NCI-H2196 (cell line): Measurements from ENCODE around the gene EFCAB9.

Experiments used
- DNase-seq: peaks from one replicate; lab custom pipeline; 2025; ENCODE audit not compliant: unreplicated experiment; lab: John Stamatoyannopoulos, UW

The EFCAB9 gene

GRCh38 chr5:172165465-172165864, 28.5 kb upstream of the EFCAB9 start:
- DNase-seq, result no peak

GRCh38 chr5:172166030-172166826, 27.7 kb upstream of the EFCAB9 start:
- DNase-seq, result no peak

GRCh38 chr5:172167895-172168294, 26.1 kb upstream of the EFCAB9 start:
- DNase-seq, result no peak

- DNase-seq, result no peak
Measured at GRCh38 chr5:172168311-172168710, 25.7 kb upstream of the EFCAB9 start.

- no peak for DNase-seq
Measured at GRCh38 chr5:172169216-172169615, 24.8 kb upstream of the EFCAB9 start.

- DNase-seq, result no peak
Measured at GRCh38 chr5:172170251-172170701, 23.7 kb upstream of the EFCAB9 start.

GRCh38 chr5:172171118-172171517, 22.9 kb upstream of the EFCAB9 start:
- no peak for DNase-seq

GRCh38 chr5:172172912-172173563, 20.9 kb upstream of the EFCAB9 start:
- DNase-seq, result no peak

GRCh38 chr5:172173564-172174153, 20.3 kb upstream of the EFCAB9 start:
- DNase-seq, result no peak

- no peak for DNase-seq
Measured at GRCh38 chr5:172175263-172175719, 18.7 kb upstream of the EFCAB9 start.

- no peak for DNase-seq
Measured at GRCh38 chr5:172177176-172177575, 16.8 kb upstream of the EFCAB9 start.

- no peak for DNase-seq
Measured at GRCh38 chr5:172178301-172178987, 15.5 kb upstream of the EFCAB9 start.

- DNase-seq, result no peak
Measured at GRCh38 chr5:172178991-172179989, 14.7 kb upstream of the EFCAB9 start.

GRCh38 chr5:172180936-172181335, 13.0 kb upstream of the EFCAB9 start:
- no peak for DNase-seq

GRCh38 chr5:172182291-172182690, 11.7 kb upstream of the EFCAB9 start:
- DNase-seq, result no peak

GRCh38 chr5:172183881-172184280, 10.1 kb upstream of the EFCAB9 start:
- DNase-seq, result no peak

- DNase-seq, result no peak
Measured at GRCh38 chr5:172185096-172185461, 8.9 kb upstream of the EFCAB9 start.

- no peak for DNase-seq
Measured at GRCh38 chr5:172186114-172186695, 7.8 kb upstream of the EFCAB9 start.

- DNase-seq, result peak; percentile 21
Measured at GRCh38 chr5:172187118-172188032, 6.6 kb upstream of the EFCAB9 start.
